Stomach (tissue), 9 donors: Measurements from ENCODE around the gene PRCP. TPM values are rescaled to one million over a fixed set of nuclear protein-coding genes. Genes with fewer than 3 reads are reported as not detected.

ENCODE experiments used
- DNase-seq, 2 donors: peaks; one replicate each; pipeline versions ENCODE4 v3.0.0 to v3.0.0-alpha.2; 2013 to 2019
- H3K27ac ChIP-seq, 5 donors: fragments of 200-600 bp in 4 of 5; sonication (generic) in 4 of 5; one replicate each; pipeline ENCODE4 v1.5.1; 2013 to 2019; ENCODE audit warnings: mild to moderate bottlenecking in 1 of 5, moderate library complexity in 1 of 5
- H3K27me3 ChIP-seq, 3 donors: fragments of 200-600 bp; sonication (generic); one replicate each; pipeline ENCODE4 v1.5.1; 2017 to 2019; ENCODE audit warnings: mixed run types in 1 of 3
- H3K36me3 ChIP-seq, 4 donors: fragments of 200-600 bp; sonication (generic); 1 replicate in 3 of 4; 2 replicates in 1 of 4; pipeline ENCODE4 v1.5.1; 2016 to 2019
- H3K4me1 ChIP-seq, 4 donors: fragments of 200-600 bp; sonication (generic); one replicate each; pipeline ENCODE4 v1.5.1; 2016 to 2019
- H3K4me3 ChIP-seq, 4 donors: fragments of 200-600 bp; sonication (generic) in 3 of 4; one replicate each; pipeline ENCODE4 v1.5.1; 2016 to 2019; ENCODE audit warnings: mild to moderate bottlenecking in 1 of 4
- H3K9me3 ChIP-seq, 4 donors: fragments of 200-600 bp; sonication (generic); one replicate each; pipeline ENCODE4 v1.5.1; 2016 to 2019
- CTCF ChIP-seq, 7 experiments: fragments of 450-650 bp in 4 of 7; fragments of 200-600 bp in 3 of 7; sonication (generic) in 3 of 7; IDR thresholded peaks; one replicate each; pipeline ENCODE4 v1.5.1; 2016 to 2019; ENCODE audit warnings: antibody characterized with exemption in 7 of 7, control low read depth in 2 of 7, mild to moderate bottlenecking in 1 of 7
- EP300 ChIP-seq: sonication (generic); formaldehyde crosslinking; IDR thresholded peaks from one replicate; pipeline ENCODE4 v1.6.1; 2017; ENCODE audit warnings: antibody characterized with exemption
- POLR2A ChIP-seq, 4 donors: fragments of 450-650 bp; IDR thresholded peaks; one replicate each; pipeline ENCODE4 v1.6.1; 2016; ENCODE audit warnings: antibody characterized with exemption in 4 of 4, control low read depth in 2 of 4, mild to moderate bottlenecking in 1 of 4, moderate library complexity in 1 of 4
- POLR2AphosphoS5 ChIP-seq, 3 donors: sonication (generic); formaldehyde crosslinking; IDR thresholded peaks; one replicate each; pipeline ENCODE4 v1.6.1; 2016; ENCODE audit warnings: antibody characterized with exemption in 3 of 3
- WGBS, 5 donors: extraction: QIAGEN DNeasy Blood & Tissue Kit in 3 of 5; methylation state at CpG; one replicate each; pipeline versions ENCODE4 v1.1.5 to v1.1.7; 2013 to 2018; 5-methylcytosine and 5-hydroxymethylcytosine counted together
- intact Hi-C: fragments of 100-400 bp; cut with DNase I; formaldehyde crosslinking; loops from one replicate; pipeline ENCODE4 v1.15.1; 2023; ENCODE audit warnings: low total_unique reads
- polyA plus RNA-seq, 3 donors: library from polyadenylated mRNA; stranded (reverse); fragments of 200-250 nt; gene quantifications; one replicate each; pipeline ENCODE4 v1.2.3, GENCODE V29; 2013
- total RNA-seq, 5 donors: library from RNA; depleted of rRNA; stranded (reverse); fragments of >200 nt; gene quantifications; one replicate each; pipeline versions ENCODE4 v1.1.0 to v1.2.3, GENCODE V29; 2014 to 2016
- donor health status: healthy with polysubstance abuse.
- donor health status: Bipolar disorder and iron deficiency.
- donor health status: healthy.

The PRCP gene
- total and polyA plus RNA-seq, 8 donors: 6.4 to 70.1 (median 29.7) TPM

GRCh38 chr11:82823647-82824619 lies 76.3 kb downstream of the PRCP start:
- intact Hi-C loops: no loop called here
- no peak overlapping the region for H3K27ac ChIP-seq
- peaks cover 0 to 13% (median 9%) of the 10 kb centered on the region in 4 donors for H3K36me3 ChIP-seq
- 25 to 75% (median 46%) methylated on average over 2 of the region's 2 CpGs for WGBS, 5 donors
- H3K4me1 ChIP-seq: peaks cover 0 to 8% (median 0%) of the 10 kb centered on the region in 4 donors
- no peak overlapping the region for H3K4me3 ChIP-seq
- H3K9me3 ChIP-seq: no peaks in the 10 kb centered on the region
- peak in 1 of 2 donors; percentile 8 for DNase-seq
- TF ChIP-seq EP300 (no peak), CTCF (IDR thresholded peaks at IDR 0.05) (no peak), POLR2A (IDR thresholded peaks at IDR 0.05) (no peak), POLR2AphosphoS5 (IDR thresholded peaks at IDR 0.05) (no peak)
- no peaks in the 10 kb centered on the region for H3K27me3 ChIP-seq

GRCh38 chr11:82818409-82819043 lies 81.7 kb downstream of the PRCP start:
- Histone ChIP-seq H3K27ac (no peak overlapping the region), H3K27me3 (peaks cover 0 to 17% (median 0%) of the 10 kb centered on the region in 3 donors), H3K4me3 (no peak overlapping the region), H3K4me1 (no peaks in the 10 kb centered on the region), H3K36me3 (peaks cover 0 to 7% (median 0%) of the 10 kb centered on the region in 4 donors), H3K9me3 (no peaks in the 10 kb centered on the region)
- WGBS, 5 donors: 57 to 68% (median 58%) methylated on average over 10 of the region's 10 CpGs
- TF ChIP-seq POLR2A (IDR thresholded peaks at IDR 0.05) (no peak), CTCF (IDR thresholded peaks at IDR 0.05) (no peak), EP300 (no peak), POLR2AphosphoS5 (IDR thresholded peaks at IDR 0.05) (no peak)
- DNase-seq: peak in 1 of 2 donors; percentile 8
- intact Hi-C loops: no loop called here

GRCh38 chr11:82815406-82815805 lies 84.8 kb downstream of the PRCP start:
- WGBS, 5 donors: 43 to 52% (median 51%) methylated on average over 2 of the region's 2 CpGs
- no peak overlapping the region for H3K27ac ChIP-seq
- H3K9me3 ChIP-seq: no peaks in the 10 kb centered on the region
- H3K4me1 ChIP-seq: no peaks in the 10 kb centered on the region
- TF ChIP-seq POLR2AphosphoS5 (IDR thresholded peaks at IDR 0.05): no peak
- TF ChIP-seq POLR2A (IDR thresholded peaks at IDR 0.05): no peak
- TF ChIP-seq CTCF (IDR thresholded peaks at IDR 0.05): no peak
- no peak for TF ChIP-seq EP300
- H3K27me3 ChIP-seq: peaks cover 0 to 22% (median 0%) of the 10 kb centered on the region in 3 donors
- intact Hi-C loops: no loop called here
- no peak overlapping the region for H3K4me3 ChIP-seq
- H3K36me3 ChIP-seq: no peaks in the 10 kb centered on the region
- DNase-seq: no peak

GRCh38 chr11:82814379-82814778 lies 85.9 kb downstream of the PRCP start:
- DNase-seq: no peak
- Histone ChIP-seq H3K9me3 (no peaks in the 10 kb centered on the region), H3K4me1 (no peaks in the 10 kb centered on the region), H3K27me3 (peaks cover 0 to 22% (median 0%) of the 10 kb centered on the region in 3 donors), H3K4me3 (no peak overlapping the region), H3K36me3 (no peaks in the 10 kb centered on the region), H3K27ac (no peak overlapping the region)
- intact Hi-C loops: no loop called here
- TF ChIP-seq EP300: no peak
- no peak for TF ChIP-seq POLR2AphosphoS5 (IDR thresholded peaks at IDR 0.05)
- no peak for TF ChIP-seq CTCF (IDR thresholded peaks at IDR 0.05)
- TF ChIP-seq POLR2A (IDR thresholded peaks at IDR 0.05): no peak
- WGBS, 5 donors: 50 to 53% (median 52%) methylated on average over 4 of the region's 4 CpGs
